ENCODE measurements around the gene EVC2. TPM values are rescaled to one million over a fixed set of nuclear protein-coding genes. Genes with fewer than 3 reads are reported as not detected.

Gene EVC2
- polyA plus RNA-seq, 1 donor (not counting 4 experiments of a cell fraction or from before 2014, with no cell fraction given), result 1.7 TPM

- Histone ChIP-seq H3K9me3 (ENCODE audit: control insufficient read depth, low read depth, low read length) (no peaks in the 10 kb centered on the region), H3K4me1 (ENCODE audit: control insufficient read depth, extremely low read depth, insufficient read depth, low read length) (no peaks in the 10 kb centered on the region), H3K36me3 (ENCODE audit: control insufficient read depth in 2 of 2, extremely low read depth in 1 of 2, insufficient read depth in 2 of 2, low read length in 2 of 2) (peaks cover 34 to 36% of the 10 kb centered on the region in 2 experiments), H3K4me3 (ENCODE audit: control insufficient read depth in 2 of 3, extremely low read depth in 1 of 3, insufficient read depth in 2 of 3, low read depth in 1 of 3, low read length in 3 of 3) (no peak overlapping the region), H3K9ac (ENCODE audit: control insufficient read depth, extremely low read depth, insufficient read depth, low read length) (no peak overlapping the region), H4K20me1 (ENCODE audit: control insufficient read depth, extremely low read depth, insufficient read depth, low read length) (no peaks in the 10 kb centered on the region), H3K4me2 (ENCODE audit: control insufficient read depth, extremely low read depth, insufficient read depth, low read depth, low read length) (no peak overlapping the region), H3K9me1 (ENCODE audit: control insufficient read depth, extremely low read depth, insufficient read depth, low read length) (no peaks in the 10 kb centered on the region), H2AFZ (ENCODE audit: control insufficient read depth, low read length) (no peak overlapping the region), H3K79me2 (ENCODE audit: control insufficient read depth, insufficient read depth, low read length) (no peaks in the 10 kb centered on the region), H3K27me3 (ENCODE audit: control insufficient read depth, extremely low read depth, insufficient read depth, low read length) (no peaks in the 10 kb centered on the region), H3K27ac (ENCODE audit: control insufficient read depth, insufficient read depth, low read length) (no peak overlapping the region)
- FAIRE-seq (no peak), DNase-seq (ENCODE audit: low read depth, low spot score) (no peak)
- dilution Hi-C loops (cut with MboI; ENCODE audit: extremely low pct_ligation_motif_present, low sequenced_read_pairs), result no loop called here
- no peak for TF ChIP-seq EZH2 (IDR thresholded peaks at IDR 0.05; ENCODE audit: low read length)
- TF ChIP-seq CTCF (optimal IDR thresholded peaks at IDR 0.05 in 1 of 3, IDR thresholded peaks at IDR 0.05 in 1 of 3, conservative IDR thresholded peaks at IDR 0.05 in 1 of 3; ENCODE audit: extremely low read depth in 1 of 3, insufficient read depth in 2 of 3, low read length in 3 of 3), result no peak
These were observed 92.8 kb downstream of the EVC2 start for GRCh38 chr4:5615496-5616075.

DNA sequence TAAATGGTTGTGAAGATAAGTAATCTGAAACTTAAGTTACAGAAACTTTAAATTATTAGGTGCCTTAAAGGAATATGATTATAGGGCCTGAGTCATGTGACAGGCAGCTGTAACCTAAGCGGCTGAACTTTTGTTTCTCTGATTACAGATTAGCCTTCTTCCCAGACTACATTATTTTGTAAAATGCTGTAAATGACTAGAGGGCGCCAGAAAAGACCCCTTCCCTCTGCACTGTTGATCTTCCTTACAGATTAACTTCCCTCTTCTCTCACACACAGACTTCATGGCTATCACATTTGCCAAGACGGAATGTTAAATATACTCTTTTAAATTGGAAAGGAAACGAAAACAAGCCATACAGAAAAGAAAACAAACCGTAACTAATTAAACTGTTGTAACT lies 96.6 kb downstream of the EVC2 start:
- no peak overlapping the region for H3K4me3 ChIP-seq (ENCODE audit: control insufficient read depth in 2 of 3, extremely low read depth in 1 of 3, insufficient read depth in 2 of 3, low read depth in 1 of 3, low read length in 3 of 3)
- DNase-seq (ENCODE audit: low read depth, low spot score) (no peak), FAIRE-seq (no peak)
- no peak overlapping the region for H3K4me2 ChIP-seq (ENCODE audit: control insufficient read depth, extremely low read depth, insufficient read depth, low read depth, low read length)
- no peak overlapping the region for H2AFZ ChIP-seq (ENCODE audit: control insufficient read depth, low read length)
- H3K27ac ChIP-seq (ENCODE audit: control insufficient read depth, insufficient read depth, low read length), result no peak overlapping the region
- H4K20me1 ChIP-seq (ENCODE audit: control insufficient read depth, extremely low read depth, insufficient read depth, low read length), result no peaks in the 10 kb centered on the region
- H3K4me1 ChIP-seq (ENCODE audit: control insufficient read depth, extremely low read depth, insufficient read depth, low read length), result no peaks in the 10 kb centered on the region
- H3K9me3 ChIP-seq (ENCODE audit: control insufficient read depth, low read depth, low read length), result no peaks in the 10 kb centered on the region
- no peaks in the 10 kb centered on the region for H3K79me2 ChIP-seq (ENCODE audit: control insufficient read depth, insufficient read depth, low read length)
- no peak overlapping the region for H3K9ac ChIP-seq (ENCODE audit: control insufficient read depth, extremely low read depth, insufficient read depth, low read length)
- TF ChIP-seq EZH2 (IDR thresholded peaks at IDR 0.05; ENCODE audit: low read length), result no peak
- peaks cover 22 to 25% of the 10 kb centered on the region in 2 experiments for H3K36me3 ChIP-seq (ENCODE audit: control insufficient read depth in 2 of 2, extremely low read depth in 1 of 2, insufficient read depth in 2 of 2, low read length in 2 of 2)
- dilution Hi-C loops (cut with MboI; ENCODE audit: extremely low pct_ligation_motif_present, low sequenced_read_pairs), result no loop called here
- no peaks in the 10 kb centered on the region for H3K27me3 ChIP-seq (ENCODE audit: control insufficient read depth, extremely low read depth, insufficient read depth, low read length)
- H3K9me1 ChIP-seq (ENCODE audit: control insufficient read depth, extremely low read depth, insufficient read depth, low read length), result no peaks in the 10 kb centered on the region
